ENCODE data around the gene CNTNAP2.

DNA sequence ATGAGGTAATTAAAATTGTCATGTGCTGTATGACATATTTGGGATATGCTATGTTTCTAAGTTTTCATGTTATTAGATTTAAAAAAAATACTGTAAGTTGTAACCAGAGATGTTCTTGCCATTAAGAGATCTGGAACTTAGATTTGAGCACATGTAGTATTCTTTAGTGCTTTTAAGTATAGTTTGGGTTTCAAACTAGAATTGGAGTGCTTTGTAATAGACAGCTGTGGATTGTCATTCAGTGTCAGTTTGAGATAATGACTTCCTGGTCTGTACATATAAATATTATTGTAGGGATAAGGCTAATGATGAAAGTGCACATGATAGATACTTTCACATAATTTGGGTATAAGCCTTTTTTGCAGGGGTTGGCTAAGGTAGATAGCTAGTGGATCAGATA lies 936.2 kb downstream of the CNTNAP2 start:
- TF ChIP-seq EZH2 (IDR thresholded peaks at IDR 0.05; ENCODE audit: insufficient read depth, poor library complexity, severe bottlenecking) (no peak), EZH2phosphoT487 (IDR thresholded peaks at IDR 0.05; ENCODE audit: insufficient read depth, low read depth) (no peak)

Data from GM23248 (cell line).